HAP-1 (cell line): Measurements from ENCODE around the gene FOXA1.

Source experiments
- DNase-seq, 2 experiments: peaks; one replicate each; pipeline ENCODE4 v3.0.0-alpha.2; 2016 to 2020; ENCODE audit warnings: low spot score in 2 of 2
- H3K27me3 ChIP-seq: fragments of 250-450 bp; sonication (Bioruptor Pico); 2 replicates; pipeline ENCODE4 v1.5.1; 2020; ENCODE audit warnings: low read depth, mild to moderate bottlenecking, moderate library complexity
- H3K36me3 ChIP-seq: fragments of 250-450 bp; sonication (Bioruptor Pico); replicated peaks from 2 replicates; pipeline ENCODE4 v1.5.1; 2020; ENCODE audit warnings: mild to moderate bottlenecking
- H3K4me1 ChIP-seq: fragments of 250-450 bp; sonication (Bioruptor Pico); 2 replicates; pipeline ENCODE4 v1.5.1; 2020; ENCODE audit warnings: mild to moderate bottlenecking
- H3K4me3 ChIP-seq: fragments of 250-450 bp; sonication (Bioruptor Pico); 2 replicates; pipeline ENCODE4 v1.5.1; 2020; ENCODE audit warnings: mild to moderate bottlenecking, moderate library complexity
- H3K9me3 ChIP-seq: fragments of 250-450 bp; sonication (Bioruptor Pico); 2 replicates; pipeline ENCODE4 v1.5.1; 2020; ENCODE audit warnings: mild to moderate bottlenecking, moderate library complexity
- in situ Hi-C: fragments of 300-500 bp; cut with MboI; formaldehyde crosslinking; loops from 3 replicates; pipeline ENCODE4 v1.14.3; 2020; ENCODE audit warnings: low sequenced_read_pairs, inconsistent platforms, mixed read lengths

Gene FOXA1

GRCh38 chr14:37594971-37595808 lies at the start of gene FOXA1, which contains the start of gene TTC6:
TSS of gene FOXA1 (minus strand) at chr14:37595249. CDS start at chr14:37594972, 277 bp downstream.
TSS of gene TTC6 (plus strand) at chr14:37595629. CDS start at chr14:37622065, 26,436 bp downstream.
- no peaks in the 10 kb centered on the region for H3K27me3 ChIP-seq
- H3K36me3 ChIP-seq, result peaks cover 20% of the 10 kb centered on the region
- H3K4me3 ChIP-seq, result peak within 1 kb of the TSS; percentile 61
- peak; percentile 69 to 88 for DNase-seq
- no peaks in the 10 kb centered on the region for H3K9me3 ChIP-seq
- H3K4me1 ChIP-seq, result peaks cover 33% of the 10 kb centered on the region
- in situ Hi-C loops, result loop anchor here (5.0 kb wide), 1 partner anchor 272 kb away; no protein-coding TSS in a partner anchor

- in situ Hi-C loops, result no loop called here
- no peaks in the 10 kb centered on the region for H3K27me3 ChIP-seq
- no peaks in the 10 kb centered on the region for H3K9me3 ChIP-seq
- no peaks in the 10 kb centered on the region for H3K36me3 ChIP-seq
- peaks cover 6% of the 10 kb centered on the region for H3K4me1 ChIP-seq
- peak in 1 of 2 experiments; percentile 15 for DNase-seq
- H3K4me3 ChIP-seq, result no peak overlapping the region
Measured at GRCh38 chr14:37643701-37644100, 48.7 kb upstream of the FOXA1 start.

GRCh38 chr14:37642125-37642524 lies 47.1 kb upstream of the FOXA1 start:
- in situ Hi-C loops, result no loop called here
- DNase-seq, result no peak
- H3K27me3 ChIP-seq, result no peaks in the 10 kb centered on the region
- H3K4me3 ChIP-seq, result no peak overlapping the region
- no peaks in the 10 kb centered on the region for H3K36me3 ChIP-seq
- peaks cover 6% of the 10 kb centered on the region for H3K4me1 ChIP-seq
- no peaks in the 10 kb centered on the region for H3K9me3 ChIP-seq

GRCh38 chr14:37641117-37641516 lies 46.1 kb upstream of the FOXA1 start:
- H3K36me3 ChIP-seq, result no peaks in the 10 kb centered on the region
- no peak overlapping the region for H3K4me3 ChIP-seq
- H3K4me1 ChIP-seq, result peaks cover 6% of the 10 kb centered on the region
- DNase-seq, result no peak
- H3K27me3 ChIP-seq, result no peaks in the 10 kb centered on the region
- in situ Hi-C loops, result no loop called here
- no peaks in the 10 kb centered on the region for H3K9me3 ChIP-seq

- H3K9me3 ChIP-seq, result no peaks in the 10 kb centered on the region
- DNase-seq, result no peak
- H3K27me3 ChIP-seq, result no peaks in the 10 kb centered on the region
- no peaks in the 10 kb centered on the region for H3K36me3 ChIP-seq
- no peak overlapping the region for H3K4me3 ChIP-seq
- H3K4me1 ChIP-seq, result peaks cover under 1% of the 10 kb centered on the region; the same call in 1 of the 2 replicates
- in situ Hi-C loops, result no loop called here
Measured at GRCh38 chr14:37638599-37638998, 43.5 kb upstream of the FOXA1 start.

GRCh38 chr14:37637341-37637740 lies 42.3 kb upstream of the FOXA1 start:
- Histone ChIP-seq H3K4me1 (no peaks in the 10 kb centered on the region), H3K27me3 (no peaks in the 10 kb centered on the region), H3K9me3 (no peaks in the 10 kb centered on the region), H3K36me3 (no peaks in the 10 kb centered on the region), H3K4me3 (no peak overlapping the region)
- DNase-seq, result no peak
- in situ Hi-C loops, result no loop called here

- no peaks in the 10 kb centered on the region for H3K4me1 ChIP-seq
- H3K9me3 ChIP-seq, result no peaks in the 10 kb centered on the region
- no peak for DNase-seq
- H3K4me3 ChIP-seq, result no peak overlapping the region
- in situ Hi-C loops, result no loop called here
- H3K36me3 ChIP-seq, result no peaks in the 10 kb centered on the region
- no peaks in the 10 kb centered on the region for H3K27me3 ChIP-seq
Measured at GRCh38 chr14:37625597-37626595, 30.8 kb upstream of the FOXA1 start.

- Histone ChIP-seq H3K4me3 (no peak overlapping the region), H3K9me3 (no peaks in the 10 kb centered on the region), H3K4me1 (no peaks in the 10 kb centered on the region), H3K27me3 (no peaks in the 10 kb centered on the region), H3K36me3 (no peaks in the 10 kb centered on the region)
- DNase-seq, result no peak
- in situ Hi-C loops, result no loop called here
Measured at GRCh38 chr14:37623971-37624370, 28.9 kb upstream of the FOXA1 start.

GRCh38 chr14:37623426-37623951 lies 28.4 kb upstream of the FOXA1 start:
- Histone ChIP-seq H3K27me3 (no peaks in the 10 kb centered on the region), H3K4me1 (no peaks in the 10 kb centered on the region), H3K36me3 (no peaks in the 10 kb centered on the region), H3K4me3 (no peak overlapping the region), H3K9me3 (no peaks in the 10 kb centered on the region)
- no peak for DNase-seq
- in situ Hi-C loops, result no loop called here

- no peaks in the 10 kb centered on the region for H3K9me3 ChIP-seq
- no peak for DNase-seq
- in situ Hi-C loops, result no loop called here
- no peak overlapping the region for H3K4me3 ChIP-seq
- no peaks in the 10 kb centered on the region for H3K36me3 ChIP-seq
- no peaks in the 10 kb centered on the region for H3K27me3 ChIP-seq
- no peaks in the 10 kb centered on the region for H3K4me1 ChIP-seq
Measured at GRCh38 chr14:37622231-37622923, 27.3 kb upstream of the FOXA1 start.

- H3K4me1 ChIP-seq, result no peaks in the 10 kb centered on the region
- DNase-seq, result no peak
- H3K4me3 ChIP-seq, result no peak overlapping the region
- H3K27me3 ChIP-seq, result no peaks in the 10 kb centered on the region
- no peaks in the 10 kb centered on the region for H3K36me3 ChIP-seq
- in situ Hi-C loops, result no loop called here
- peaks cover under 1% of the 10 kb centered on the region; the same call in 1 of the 2 replicates for H3K9me3 ChIP-seq
Measured at GRCh38 chr14:37620856-37621255, 25.8 kb upstream of the FOXA1 start.

GRCh38 chr14:37618498-37619028 lies 23.5 kb upstream of the FOXA1 start:
- Histone ChIP-seq H3K36me3 (no peaks in the 10 kb centered on the region), H3K4me1 (no peaks in the 10 kb centered on the region), H3K4me3 (no peak overlapping the region), H3K27me3 (no peaks in the 10 kb centered on the region), H3K9me3 (peaks cover 5% of the 10 kb centered on the region)
- in situ Hi-C loops, result no loop called here
- DNase-seq, result no peak

GRCh38 chr14:37617864-37618365 lies 22.9 kb upstream of the FOXA1 start:
- H3K4me3 ChIP-seq, result no peak overlapping the region
- in situ Hi-C loops, result no loop called here

More at GRCh38 chr14:37617864-37618365, 22.9 kb upstream of the FOXA1 start:
- H3K4me1 ChIP-seq, result no peaks in the 10 kb centered on the region
- no peaks in the 10 kb centered on the region for H3K27me3 ChIP-seq
- no peak for DNase-seq
- peaks cover 5% of the 10 kb centered on the region for H3K9me3 ChIP-seq
- no peaks in the 10 kb centered on the region for H3K36me3 ChIP-seq
